CD1c-positive myeloid dendritic cell (primary cell): Measurements from ENCODE around the gene MYH10.

Source experiments
- DNase-seq: peaks from one replicate; pipeline ENCODE4 v3.0.0-alpha.2; 2016; ENCODE audit errors: extremely low spot score

MYH10 gene

GRCh38 chr17:8445536-8445935, 185.0 kb downstream of the MYH10 start:
- DNase-seq: no peak

GRCh38 chr17:8444494-8444893, 186.0 kb downstream of the MYH10 start:
- DNase-seq: no peak

- DNase-seq: no peak
Measured at GRCh38 chr17:8443756-8444155, 186.8 kb downstream of the MYH10 start.

GRCh38 chr17:8442310-8442709, 188.2 kb downstream of the MYH10 start:
- DNase-seq: no peak

GRCh38 chr17:8441690-8442089, 188.8 kb downstream of the MYH10 start:
- DNase-seq: peak; percentile 55

GRCh38 chr17:8439681-8440080, 190.8 kb downstream of the MYH10 start:
- no peak for DNase-seq

- no peak for DNase-seq
Measured at GRCh38 chr17:8438441-8438840, 192.1 kb downstream of the MYH10 start.

- DNase-seq: no peak
Measured at GRCh38 chr17:8436844-8437171, 193.7 kb downstream of the MYH10 start.

- DNase-seq: peak; percentile 79
Measured at GRCh38 chr17:8436169-8436843, 194.2 kb downstream of the MYH10 start.

- peak; percentile 99 for DNase-seq
Measured at GRCh38 chr17:8435245-8436168, 195.0 kb downstream of the MYH10 start, which contains the start of gene NDEL1. NDEL1 (plus strand) TSS chr17:8435884; CDS start chr17:8444272, 8,388 bp downstream.

GRCh38 chr17:8430966-8431365, 199.6 kb downstream of the MYH10 start:
- no peak for DNase-seq

- DNase-seq: no peak
Measured at GRCh38 chr17:8426802-8427201, 203.7 kb downstream of the MYH10 start.

GRCh38 chr17:8426094-8426720, 204.3 kb downstream of the MYH10 start:
- no peak for DNase-seq
